GM12878 (cell line): ENCODE measurements around the gene GPC6. TPM values are rescaled to one million over a fixed set of nuclear protein-coding genes. Genes with fewer than 3 reads are reported as not detected.

Source experiments
- ATAC-seq: fragments of 200-7000 bp; cut with Tn5 transposase; 3 replicates; pipeline ENCODE4 v1.9.1; 2020; ENCODE audit warnings: mild to moderate bottlenecking, moderate library complexity
- BruUV-seq: library from RNA; stranded (reverse); fragments of 400-500 nt; replicated peaks from 2 replicates; lab custom pipeline; 2021; lab: Mats Ljungman, UMichigan
- CTCF ChIA-PET: fragments of 300-600 bp; sonication (Branson Sonifier 250); formaldehyde crosslinking; extraction: SDS; loops from one replicate; lab custom pipeline; 2021; ENCODE audit warnings: inconsistent platforms; lab: Yijun Ruan, JAX
- POLR2A ChIA-PET: fragments of 350-600 bp; formaldehyde crosslinking; extraction: SDS; loops from one replicate; lab custom pipeline; 2021; ENCODE audit warnings: inconsistent platforms; lab: Charles Lee
- RAD21 ChIA-PET: fragments of 300-600 bp; sonication (Branson Sonifier 250); formaldehyde crosslinking; loops from one replicate; lab custom pipeline; 2023; ENCODE audit warnings: antibody characterized with exemption; ENCODE audit not compliant: unreplicated experiment; lab: Charles Lee
- SMC1A ChIA-PET: fragments of 300-600 bp; sonication (Branson Sonifier 250); formaldehyde crosslinking; loops from one replicate; lab custom pipeline; 2023; ENCODE audit not compliant: unreplicated experiment, uncharacterized antibody; lab: Charles Lee
- DNase-seq: peaks from one replicate; pipeline ENCODE4 v3.0.0-alpha.2; 2011; ENCODE audit warnings: low read depth, low spot score
- FAIRE-seq: peaks from 3 replicates; lab custom pipeline; 2011; peaks lifted over from hg19 to GRCh38; lab: Jason Lieb, UNC
- H2AFZ ChIP-seq: 2 replicates; pipeline ENCODE4 v1.6.0; 2011; ENCODE audit warnings: low read depth, low read length, control low read depth; ENCODE audit not compliant: control insufficient read depth
- H3K27ac ChIP-seq: 2 replicates; pipeline ENCODE4 v1.5.1; 2011; ENCODE audit warnings: control low read depth; ENCODE audit not compliant: control insufficient read depth, insufficient read depth
- H3K27me3 ChIP-seq, 2 experiments: replicated peaks in 1 of 2; 2 replicates each; pipeline versions ENCODE4 v1.6.0 to v1.6.1; 2011; ENCODE audit warnings: low read length in 1 of 2; ENCODE audit not compliant: control insufficient read depth in 2 of 2, insufficient read depth in 2 of 2
- H3K36me3 ChIP-seq, 2 experiments: 2 replicates each; pipeline ENCODE4 v1.5.1; 2011; ENCODE audit warnings: low read length in 1 of 2; ENCODE audit not compliant: control insufficient read depth in 2 of 2, insufficient read depth in 2 of 2
- H3K4me1 ChIP-seq: 2 replicates; pipeline ENCODE4 v1.6.1; 2011; ENCODE audit warnings: mild to moderate bottlenecking, low read length, moderate library complexity, mixed read lengths; ENCODE audit not compliant: control insufficient read depth, insufficient read depth
- H3K4me2 ChIP-seq: 2 replicates; pipeline ENCODE4 v1.6.0; 2011; ENCODE audit warnings: control low read depth; ENCODE audit not compliant: control insufficient read depth, insufficient read depth
- H3K4me3 ChIP-seq: fragments of 200-600 bp; sonication (generic); 2 replicates; pipeline ENCODE4 v1.5.1; 2016
- H3K79me2 ChIP-seq: 2 replicates; pipeline ENCODE4 v1.6.0; 2011; ENCODE audit warnings: low read length; ENCODE audit not compliant: control insufficient read depth, insufficient read depth
- H3K9ac ChIP-seq: 2 replicates; pipeline ENCODE4 v1.8.0; 2011; ENCODE audit warnings: low read length, control low read depth, mixed read lengths; ENCODE audit not compliant: control insufficient read depth, insufficient read depth
- H3K9me3 ChIP-seq: replicated peaks from 3 replicates; pipeline ENCODE4 v1.5.1; 2011; ENCODE audit warnings: mild to moderate bottlenecking, low read length; ENCODE audit not compliant: control insufficient read depth, insufficient read depth
- H4K20me1 ChIP-seq: 2 replicates; pipeline ENCODE4 v1.6.0; 2011; ENCODE audit not compliant: control insufficient read depth, insufficient read depth
- CHD1 ChIP-seq: IDR thresholded peaks from 2 replicates; pipeline ENCODE4 v1.6.1; 2012; ENCODE audit warnings: low read depth, low read length, improper control_type of control experiment
- CREB1 ChIP-seq: IDR thresholded peaks from 2 replicates; pipeline ENCODE4 v1.6.1; 2012; ENCODE audit warnings: low read depth, mild to moderate bottlenecking, inconsistent platforms
- HCFC1 ChIP-seq: fragments of 150-350 bp; IDR thresholded peaks from 2 replicates; pipeline ENCODE4 v1.6.1; 2014; ENCODE audit warnings: low read length
- IKZF1 ChIP-seq: fragments of 450-650 bp; conservative IDR thresholded peaks from 2 replicates; pipeline ENCODE4 v1.6.1; 2017; ENCODE audit warnings: antibody characterized with exemption, mild to moderate bottlenecking
- KDM1A ChIP-seq: fragments of 200-600 bp; sonication (generic); IDR thresholded peaks from 2 replicates; pipeline ENCODE4 v1.6.1; 2016; ENCODE audit warnings: borderline replicate concordance
- PML ChIP-seq: IDR thresholded peaks from 2 replicates; pipeline ENCODE4 v1.6.1; 2012; ENCODE audit warnings: low read length, inconsistent platforms
- POLR2AphosphoS2 ChIP-seq: IDR thresholded peaks from 2 replicates; pipeline ENCODE4 v1.6.1; 2011; ENCODE audit warnings: low read depth, mild to moderate bottlenecking, low read length, improper control_type of control experiment, moderate library complexity
- TCF7 ChIP-seq: IDR thresholded peaks from 2 replicates; pipeline ENCODE4 v1.6.1; 2014; ENCODE audit warnings: antibody characterized with exemption, borderline replicate concordance
- ZNF217 ChIP-seq: fragments of 450-650 bp; IDR thresholded peaks from 2 replicates; pipeline ENCODE4 v1.6.1; 2017; ENCODE audit warnings: antibody characterized with exemption, mild to moderate bottlenecking
- WGBS: methylation state at CpG from one replicate; pipeline ENCODE4 v1.1.6; 2016; ENCODE audit warnings: low lambda C conversion rate; ENCODE audit not compliant: insufficient replicate concordance, insufficient coverage; ENCODE audit errors: missing lambda C conversion rate; 5-methylcytosine and 5-hydroxymethylcytosine counted together
- in situ Hi-C: fragments of 300-500 bp; cut with MboI; formaldehyde crosslinking; loops from 9 replicates; pipeline ENCODE4 v1.14.3; 2018; ENCODE audit warnings: mixed read lengths
- intact Hi-C: fragments of 100-400 bp; cut with micrococcal nuclease; formaldehyde crosslinking; loops from one replicate; pipeline ENCODE4 v1.14.2; 2022; ENCODE audit not compliant: unreplicated experiment
- polyA plus RNA-seq, 11 experiments: library from polyadenylated mRNA; depleted of rRNA in 4 of 11; unstranded in 6 of 11; stranded (reverse) in 5 of 11; fragments of >200 nt; fragmentation: Nextera tagmentation in 4 of 11; fragmentation: Illumina TruSeq in 1 of 11; extraction: Ambion mirVana in 4 of 11; extraction: Trizol in 1 of 11; gene quantifications; 1 replicate in 1 of 11; 2 replicates in 10 of 11; pipeline versions ENCODE4 v1.2.1 to v1.2.3, GENCODE V29; 2011 to 2016; ENCODE audit warnings: inconsistent platforms in 2 of 11, missing spikeins in 2 of 11, low read depth in 1 of 11
- total RNA-seq, 4 experiments: library from RNA; depleted of rRNA in 3 of 4; stranded (reverse); fragments of >200 nt in 3 of 4; fragmentation: Illumina TruSeq in 1 of 4; extraction: Trizol in 1 of 4; gene quantifications; 2 replicates each; pipeline versions ENCODE4 v1.2.1 to v1.2.3, GENCODE V29; 2013 to 2021
- TF ChIP-seq, protein P1 (sequence below): IDR thresholded peaks from 2 replicates; pipeline ENCODE4 v1.6.1; 2011; ENCODE audit warnings: borderline replicate concordance, low read depth, mild to moderate bottlenecking, moderate library complexity, mixed read lengths, low read length; ENCODE audit not compliant: insufficient read depth; ENCODE audit errors: extremely low read length

GPC6 gene
- total and polyA plus RNA-seq, 10 of the 15 experiments (the other 5 are each of a cell fraction or from before 2014, with no cell fraction given): 0.03 to 0.04 (median 0.03) TPM; not detected in 7

DNA sequence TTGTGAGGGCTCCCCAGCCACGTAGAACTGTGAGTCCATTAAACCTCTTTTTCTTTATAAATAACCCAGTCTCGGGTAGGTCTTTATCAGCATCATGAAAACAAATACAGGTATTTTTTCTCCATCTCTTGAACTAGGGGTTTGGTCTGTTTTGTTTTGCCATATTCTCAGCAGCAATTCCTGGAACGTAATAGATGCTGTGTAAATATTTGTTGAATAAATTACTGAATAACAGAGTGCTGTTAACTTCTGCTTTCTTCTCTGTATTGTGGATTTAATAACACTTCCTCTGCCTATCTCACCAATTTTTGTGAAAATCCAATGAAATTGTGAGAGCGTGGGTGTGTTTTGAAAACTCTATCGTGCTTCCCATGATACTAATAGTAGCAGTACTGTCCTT, 823.4 kb downstream of the GPC6 start:
- RAD21 ChIA-PET: no interaction called here
- no peaks in the 10 kb centered on the region for H3K36me3 ChIP-seq
- WGBS: 12% methylated on average over 5 of the region's 5 CpGs
- H3K4me1 ChIP-seq: no peaks in the 10 kb centered on the region
- no TSS peak for BruUV-seq
- no peaks in the 10 kb centered on the region for H3K9me3 ChIP-seq
- no peak overlapping the region for H3K4me3 ChIP-seq
- no peak overlapping the region for H3K4me2 ChIP-seq
- H3K27ac ChIP-seq: no peak overlapping the region
- CTCF ChIA-PET: no interaction called here
- H4K20me1 ChIP-seq: no peaks in the 10 kb centered on the region
- no peaks in the 10 kb centered on the region for H3K27me3 ChIP-seq
- no peaks in the 10 kb centered on the region for H3K79me2 ChIP-seq
- H2AFZ ChIP-seq: no peak overlapping the region
- in situ Hi-C loops: no loop called here
- DNase-seq: no peak
- intact Hi-C loops: no loop called here
- H3K9ac ChIP-seq: no peak overlapping the region
- POLR2A ChIA-PET: no interaction called here
- no peak for FAIRE-seq
- TF ChIP-seq, protein P1, sequence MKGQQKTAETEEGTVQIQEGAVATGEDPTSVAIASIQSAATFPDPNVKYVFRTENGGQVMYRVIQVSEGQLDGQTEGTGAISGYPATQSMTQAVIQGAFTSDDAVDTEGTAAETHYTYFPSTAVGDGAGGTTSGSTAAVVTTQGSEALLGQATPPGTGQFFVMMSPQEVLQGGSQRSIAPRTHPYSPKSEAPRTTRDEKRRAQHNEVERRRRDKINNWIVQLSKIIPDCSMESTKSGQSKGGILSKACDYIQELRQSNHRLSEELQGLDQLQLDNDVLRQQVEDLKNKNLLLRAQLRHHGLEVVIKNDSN: no peak
- TF ChIP-seq CHD1 (no peak), TCF7 (no peak), IKZF1 (no peak), POLR2AphosphoS2 (no peak), PML (no peak), HCFC1 (no peak), ZNF217 (no peak), CREB1 (no peak), KDM1A (no peak)
- ATAC-seq: no peak
- SMC1A ChIA-PET: no interaction called here
